Measurements from ENCODE around the gene TMEM91. TPM values are rescaled to one million over a fixed set of nuclear protein-coding genes. Genes with fewer than 3 reads are reported as not detected.

TMEM91 gene
- total and polyA plus RNA-seq, 9 of the 15 experiments (the other 6 are each of a cell fraction or from before 2014, with no cell fraction given) = 1.2 to 5.2 (median 2.7) TPM

- TF ChIP-seq PATZ1 (CRISPR knock-in tag; IDR thresholded peaks at IDR 0.05; ENCODE audit: borderline replicate concordance) = no peak
- TF ChIP-seq SREBF1 (IDR thresholded peaks at IDR 0.05; ENCODE audit: borderline replicate concordance, low read depth, low read length) = no peak
- TF ChIP-seq NFE2L1 (tag; IDR thresholded peaks at IDR 0.05; ENCODE audit: borderline replicate concordance, low read depth) = no peak
- TF ChIP-seq MYBL2 (IDR thresholded peaks at IDR 0.05; ENCODE audit: low read depth) = no peak
- TF ChIP-seq MYBL2 (CRISPR knock-in tag; IDR thresholded peaks at IDR 0.05; ENCODE audit: borderline replicate concordance) = no peak
- TF ChIP-seq ELK3 (CRISPR knock-in tag; IDR thresholded peaks at IDR 0.05) = no peak
- TF ChIP-seq ETV6 (IDR thresholded peaks at IDR 0.05; ENCODE audit: borderline replicate concordance in 1 of 2, low read depth in 2 of 2, low read length in 1 of 2) = 0 out of 4 replicates have a peak, but pooled peaks of 1 of the 2 experiments have one; percentile 22
- no peak for TF ChIP-seq ETV6 (CRISPR knock-in tag; IDR thresholded peaks at IDR 0.05; ENCODE audit: borderline replicate concordance)
- peak; percentile 80 for TF ChIP-seq ZNF384 (IDR thresholded peaks at IDR 0.05; ENCODE audit: low read depth, low read length)
- no peak for TF ChIP-seq ZNF347 (CRISPR knock-in tag; IDR thresholded peaks at IDR 0.05; ENCODE audit: low read depth)
- no peak for TF ChIP-seq ZHX1 (conservative IDR thresholded peaks at IDR 0.05; ENCODE audit: low read length)
- TF ChIP-seq NFIX (CRISPR knock-in tag; IDR thresholded peaks at IDR 0.05; ENCODE audit: low read depth) = no peak
- no peak for TF ChIP-seq HDAC8 (tag; IDR thresholded peaks at IDR 0.05)
- no peak for TF ChIP-seq ZBTB49 (CRISPR knock-in tag; IDR thresholded peaks at IDR 0.05; ENCODE audit: borderline replicate concordance)
- TF ChIP-seq CSDE1 (IDR thresholded peaks at IDR 0.05) = no peak
- TF ChIP-seq CCAR2 (IDR thresholded peaks at IDR 0.05; ENCODE audit: low read depth, low read length) = no peak
Observed at GRCh38 chr19:41353466-41354342, 22.6 kb upstream of the TMEM91 start, which contains the start of gene TGFB1 (continued).

Measured in K562 (cell line).